IgD-negative memory B cell (primary cell): ENCODE measurements around the gene UBLCP1. TPM values are rescaled to one million over a fixed set of nuclear protein-coding genes. Genes with fewer than 3 reads are reported as not detected.
A peak's percentile ranks its signal among the peaks of the same experiment; 100 is the strongest.
"Not testable (repeated sequence)": the region's sequence is repeated elsewhere in the genome, so short reads cannot be mapped to it uniquely, and the experiment has no call there.

ENCODE experiments used
- H3K27ac Mint-ChIP-seq, 3 donors: one replicate each; pipeline ENCODE4 v1.8.0; 2020 to 2022; ENCODE audit warnings: mild to moderate bottlenecking in 3 of 3, mixed read lengths in 3 of 3, moderate library complexity in 1 of 3
- H3K27me3 Mint-ChIP-seq: one replicate; pipeline ENCODE4 v1.8.0; 2021; ENCODE audit warnings: mixed read lengths
- H3K36me3 Mint-ChIP-seq: one replicate; pipeline ENCODE4 v1.8.0; 2020; ENCODE audit warnings: mild to moderate bottlenecking, mixed read lengths
- H3K4me1 Mint-ChIP-seq, 3 donors: one replicate each; pipeline ENCODE4 v1.8.0; 2020 to 2022; ENCODE audit warnings: mixed read lengths in 3 of 3, mild to moderate bottlenecking in 1 of 3
- H3K4me3 Mint-ChIP-seq, 4 donors: one replicate each; pipeline ENCODE4 v1.8.0; 2020 to 2022; ENCODE audit warnings: mild to moderate bottlenecking in 4 of 4, mixed read lengths in 4 of 4, moderate library complexity in 3 of 4
- H3K9me3 Mint-ChIP-seq, 3 donors: one replicate each; pipeline ENCODE4 v1.8.0; 2020 to 2021; ENCODE audit warnings: mixed read lengths in 3 of 3, mild to moderate bottlenecking in 1 of 3
- polyA plus RNA-seq: library from polyadenylated mRNA; unstranded; fragments of 300-500 nt; fragmentation: Illumina TruSeq; gene quantifications from one replicate; pipeline ENCODE4 v1.2.3, GENCODE V29; 2021

Gene UBLCP1
- polyA plus RNA-seq = 45.1 TPM

- Mint-ChIP-seq H3K36me3 (peaks cover 9% of the 10 kb centered on the region), H3K9me3 (peaks cover 0 to 12% (median 5%) of the 10 kb centered on the region in 3 donors), H3K27ac (peak within 1 kb of the TSS; percentile 72 to 100 (median 99)), H3K27me3 (no peaks in the 10 kb centered on the region), H3K4me1 (peaks cover 19 to 30% (median 25%) of the 10 kb centered on the region in 3 donors), H3K4me3 (peak within 1 kb of the TSS; percentile 86 to 100 (median 99))
Measured at GRCh38 chr5:159262859-159263568, at the start of gene UBLCP1. Gene UBLCP1, plus strand, starts transcription at chr5:159263290. Its CDS starts 5,626 bp downstream, at chr5:159268916.

- Mint-ChIP-seq H3K27ac (no peak overlapping the region), H3K4me3 (peak overlapping the region in 1 of 4 donors; percentile 42), H3K4me1 (peaks cover 0 to 6% (median 3%) of the 10 kb centered on the region in 3 donors), H3K27me3 (no peaks in the 10 kb centered on the region), H3K9me3 (no peaks in the 10 kb centered on the region), H3K36me3 (no peaks in the 10 kb centered on the region)
Measured at GRCh38 chr5:159214486-159215271, 48.4 kb upstream of the UBLCP1 start.

- Mint-ChIP-seq H3K27me3 (no peaks in the 10 kb centered on the region), H3K4me3 (no peak overlapping the region), H3K9me3 (no peaks in the 10 kb centered on the region), H3K4me1 (peaks cover 0 to 1% (median 0%) of the 10 kb centered on the region in 3 donors), H3K27ac (no peak overlapping the region), H3K36me3 (no peaks in the 10 kb centered on the region)
Measured at GRCh38 chr5:159215886-159216285, 47.2 kb upstream of the UBLCP1 start.

GRCh38 chr5:159216454-159216853 lies 46.6 kb upstream of the UBLCP1 start:
- H3K27ac Mint-ChIP-seq = no peak overlapping the region
- no peaks in the 10 kb centered on the region for H3K36me3 Mint-ChIP-seq
- H3K9me3 Mint-ChIP-seq = no peaks in the 10 kb centered on the region
- no peaks in the 10 kb centered on the region for H3K27me3 Mint-ChIP-seq
- no peak overlapping the region for H3K4me3 Mint-ChIP-seq
- peaks cover 0 to 1% (median 0%) of the 10 kb centered on the region in 3 donors for H3K4me1 Mint-ChIP-seq

GRCh38 chr5:159217236-159217635 lies 45.9 kb upstream of the UBLCP1 start:
- H3K9me3 Mint-ChIP-seq = no peaks in the 10 kb centered on the region
- H3K27ac Mint-ChIP-seq = no peak overlapping the region
- no peak overlapping the region for H3K4me3 Mint-ChIP-seq
- no peaks in the 10 kb centered on the region for H3K36me3 Mint-ChIP-seq
- no peaks in the 10 kb centered on the region for H3K27me3 Mint-ChIP-seq
- no peaks in the 10 kb centered on the region for H3K4me1 Mint-ChIP-seq

GRCh38 chr5:159218595-159219023 lies 44.5 kb upstream of the UBLCP1 start:
- Mint-ChIP-seq H3K9me3 (no peaks in the 10 kb centered on the region), H3K4me1 (no peaks in the 10 kb centered on the region), H3K36me3 (peaks cover 1% of the 10 kb centered on the region), H3K4me3 (no peak overlapping the region), H3K27ac (no peak overlapping the region), H3K27me3 (no peaks in the 10 kb centered on the region)

- no peak overlapping the region for H3K27ac Mint-ChIP-seq
- H3K27me3 Mint-ChIP-seq = no peaks in the 10 kb centered on the region
- peaks cover 0 to 2% (median 0%) of the 10 kb centered on the region in 3 donors for H3K4me1 Mint-ChIP-seq
- H3K36me3 Mint-ChIP-seq = peaks cover 3% of the 10 kb centered on the region
- H3K4me3 Mint-ChIP-seq = no peak overlapping the region
- no peaks in the 10 kb centered on the region for H3K9me3 Mint-ChIP-seq
Measured at GRCh38 chr5:159220206-159220605, 42.9 kb upstream of the UBLCP1 start.

- H3K4me3 Mint-ChIP-seq = no peak overlapping the region
- peaks cover 3% of the 10 kb centered on the region for H3K36me3 Mint-ChIP-seq
- peaks cover 0 to 2% (median 0%) of the 10 kb centered on the region in 3 donors for H3K4me1 Mint-ChIP-seq
- no peaks in the 10 kb centered on the region for H3K9me3 Mint-ChIP-seq
- no peaks in the 10 kb centered on the region for H3K27me3 Mint-ChIP-seq
- no peak overlapping the region for H3K27ac Mint-ChIP-seq
Measured at GRCh38 chr5:159223469-159223868, 39.6 kb upstream of the UBLCP1 start.

GRCh38 chr5:159224471-159224870 lies 38.6 kb upstream of the UBLCP1 start:
- Mint-ChIP-seq H3K4me1 (peaks cover 0 to 2% (median 0%) of the 10 kb centered on the region in 3 donors), H3K36me3 (peaks cover 3% of the 10 kb centered on the region), H3K27ac (no peak overlapping the region), H3K27me3 (no peaks in the 10 kb centered on the region), H3K9me3 (no peaks in the 10 kb centered on the region), H3K4me3 (no peak overlapping the region)

- Mint-ChIP-seq H3K4me3 (no peak overlapping the region), H3K27me3 (no peaks in the 10 kb centered on the region), H3K36me3 (peaks cover 3% of the 10 kb centered on the region), H3K9me3 (no peaks in the 10 kb centered on the region), H3K4me1 (peaks cover 0 to 2% (median 0%) of the 10 kb centered on the region in 3 donors), H3K27ac (no peak overlapping the region)
Measured at GRCh38 chr5:159226451-159226850, 36.6 kb upstream of the UBLCP1 start.

- Mint-ChIP-seq H3K9me3 (no peaks in the 10 kb centered on the region), H3K4me3 (no peak overlapping the region), H3K27ac (no peak overlapping the region), H3K36me3 (peaks cover 3% of the 10 kb centered on the region), H3K4me1 (peaks cover 0 to 2% (median 0%) of the 10 kb centered on the region in 3 donors), H3K27me3 (no peaks in the 10 kb centered on the region)
Measured at GRCh38 chr5:159227452-159227851, 35.6 kb upstream of the UBLCP1 start.

GRCh38 chr5:159228097-159228496 lies 35.0 kb upstream of the UBLCP1 start:
- not testable (repeated sequence) for H3K36me3 Mint-ChIP-seq, H3K27me3 Mint-ChIP-seq, H3K27ac Mint-ChIP-seq, H3K4me1 Mint-ChIP-seq, H3K4me3 Mint-ChIP-seq, H3K9me3 Mint-ChIP-seq

- H3K4me3 Mint-ChIP-seq = no peak overlapping the region
- H3K9me3 Mint-ChIP-seq = no peaks in the 10 kb centered on the region
- H3K27ac Mint-ChIP-seq = no peak overlapping the region
- H3K36me3 Mint-ChIP-seq = no peaks in the 10 kb centered on the region
- no peaks in the 10 kb centered on the region for H3K27me3 Mint-ChIP-seq
- no peaks in the 10 kb centered on the region for H3K4me1 Mint-ChIP-seq
Measured at GRCh38 chr5:159230657-159231056, 32.4 kb upstream of the UBLCP1 start.

- Mint-ChIP-seq H3K36me3 (no peaks in the 10 kb centered on the region), H3K27me3 (no peaks in the 10 kb centered on the region), H3K27ac (no peak overlapping the region), H3K9me3 (no peaks in the 10 kb centered on the region), H3K4me1 (no peaks in the 10 kb centered on the region), H3K4me3 (no peak overlapping the region)
Measured at GRCh38 chr5:159231167-159231566, 31.9 kb upstream of the UBLCP1 start.

- H3K27ac Mint-ChIP-seq, H3K27me3 Mint-ChIP-seq, H3K4me1 Mint-ChIP-seq, H3K9me3 Mint-ChIP-seq, H3K36me3 Mint-ChIP-seq, H3K4me3 Mint-ChIP-seq: not testable (repeated sequence)
Measured at GRCh38 chr5:159235871-159236520, 27.1 kb upstream of the UBLCP1 start.
